GM18502 (cell line): ENCODE results near the gene HDGF.

Experiments
- ATAC-seq: cut with Tn5 transposase; IDR thresholded peaks from one replicate; pipeline ENCODE4 v1.9.1; 2021; ENCODE audit warnings: mild to moderate bottlenecking; ENCODE audit not compliant: unreplicated experiment, poor library complexity

Gene HDGF

GRCh38 chr1:156747742-156748669 is 3.5 kb downstream of the HDGF start:
- ATAC-seq: no peak

DNA sequence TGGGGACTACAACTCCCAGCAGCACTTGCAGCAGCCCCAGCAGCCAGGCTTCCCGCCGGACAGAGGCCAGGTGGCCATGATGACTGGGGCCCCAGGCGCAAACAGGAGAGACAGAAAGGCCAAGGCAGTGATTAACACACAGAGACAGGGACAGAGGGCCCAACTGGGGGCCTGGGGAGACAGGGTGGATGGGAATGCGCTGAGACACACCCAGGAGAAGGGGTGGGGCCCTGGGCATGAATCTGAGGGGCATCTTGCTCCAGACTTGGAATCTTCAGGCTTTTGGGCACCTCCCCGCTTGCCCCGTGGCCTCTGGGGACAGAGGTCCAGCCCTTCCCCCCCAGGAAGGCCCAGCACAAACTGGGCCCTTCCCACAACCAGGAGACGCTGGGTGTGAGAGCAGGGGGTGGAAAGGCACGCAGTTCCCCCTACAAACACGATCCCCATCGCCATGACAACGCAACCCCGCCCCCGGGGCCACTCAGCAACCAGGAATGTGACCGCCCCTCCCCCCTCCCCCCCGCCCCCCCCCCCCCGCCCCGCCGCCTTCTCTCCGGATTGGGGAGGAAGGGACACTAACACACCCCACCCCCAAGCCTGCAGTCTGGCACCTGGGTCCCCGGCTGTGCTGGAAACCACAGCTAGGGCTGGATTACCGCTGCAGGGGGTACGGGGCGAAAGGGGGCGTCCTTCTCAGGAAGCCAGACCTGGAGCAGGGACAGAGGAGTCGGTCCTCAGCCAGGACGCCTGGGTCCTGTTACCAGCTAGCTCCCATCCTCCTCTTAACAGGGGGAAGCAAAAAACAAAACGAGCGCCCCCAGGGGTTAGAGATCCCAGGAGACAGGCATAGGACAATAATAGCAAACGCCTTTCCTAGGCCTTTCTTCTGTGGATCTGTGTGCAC is 4.5 kb downstream of the HDGF start:
- ATAC-seq: no peak

DNA sequence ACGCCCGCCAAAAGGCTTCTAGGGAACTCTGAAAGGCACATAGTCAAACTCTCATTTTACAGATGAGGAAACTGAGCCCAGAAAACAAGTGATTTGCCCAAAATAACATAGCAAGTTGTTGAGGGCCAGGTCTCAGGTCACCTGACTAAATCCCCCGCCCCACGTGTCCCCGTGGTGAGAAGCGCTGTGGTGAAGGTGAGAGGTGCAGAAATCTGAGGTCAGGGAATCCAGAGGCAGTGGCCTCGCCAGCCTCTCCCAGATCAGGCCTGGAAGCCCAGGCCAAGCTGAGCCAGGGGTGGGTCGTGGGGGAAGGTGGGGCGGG is 5.1 kb downstream of the HDGF start:
- no peak for ATAC-seq

DNA sequence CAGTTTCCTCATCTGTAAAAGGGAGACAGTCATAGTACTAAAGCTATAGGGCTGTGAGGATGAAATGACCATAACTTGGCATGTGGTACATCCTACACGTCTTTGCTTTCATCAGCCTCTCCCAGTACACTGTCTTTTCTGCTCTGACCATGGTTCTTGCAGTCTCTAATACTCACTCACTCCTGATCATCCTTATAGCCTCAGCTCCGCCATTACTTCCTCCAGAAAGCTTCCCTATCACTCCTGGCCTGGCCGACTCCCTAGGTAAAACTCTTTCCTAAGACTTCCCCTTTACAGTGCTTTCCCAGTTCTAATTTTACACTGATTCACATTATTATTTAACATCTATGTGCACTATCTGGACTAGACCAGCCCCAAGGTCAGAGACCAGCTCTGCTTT is 5.6 kb downstream of the HDGF start:
- ATAC-seq: no peak

DNA sequence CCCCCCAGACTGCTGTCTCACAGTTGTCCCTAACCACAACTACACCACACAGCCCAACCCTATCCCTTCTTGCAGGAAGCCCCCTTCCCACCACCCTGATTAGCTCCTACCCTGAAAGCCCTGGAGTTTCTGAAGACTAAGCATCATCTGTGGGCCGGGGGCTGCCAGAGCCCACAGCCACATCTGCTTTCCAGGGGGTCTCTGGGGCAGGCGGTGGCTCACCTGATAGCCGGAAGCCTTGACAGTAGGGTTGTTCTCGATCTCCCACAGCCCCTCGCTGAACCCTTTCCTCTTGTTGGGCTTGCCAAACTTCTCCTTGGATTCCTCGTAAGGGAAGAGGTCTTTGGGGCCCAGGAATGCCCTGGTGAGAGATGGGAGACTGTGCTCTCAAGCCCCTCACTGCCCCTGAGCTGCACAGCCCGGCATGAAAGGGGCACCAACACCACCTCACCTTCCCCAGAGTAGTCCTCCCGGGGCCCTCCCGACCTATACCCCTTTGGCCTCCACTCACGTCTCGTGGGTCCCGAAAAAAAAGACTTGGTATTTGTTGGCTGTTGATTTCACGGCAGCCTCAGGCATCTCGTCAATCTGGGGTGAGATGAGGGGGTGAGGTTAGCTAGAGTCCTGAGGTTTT is 6.6 kb downstream of the HDGF start:
- no peak for ATAC-seq

DNA sequence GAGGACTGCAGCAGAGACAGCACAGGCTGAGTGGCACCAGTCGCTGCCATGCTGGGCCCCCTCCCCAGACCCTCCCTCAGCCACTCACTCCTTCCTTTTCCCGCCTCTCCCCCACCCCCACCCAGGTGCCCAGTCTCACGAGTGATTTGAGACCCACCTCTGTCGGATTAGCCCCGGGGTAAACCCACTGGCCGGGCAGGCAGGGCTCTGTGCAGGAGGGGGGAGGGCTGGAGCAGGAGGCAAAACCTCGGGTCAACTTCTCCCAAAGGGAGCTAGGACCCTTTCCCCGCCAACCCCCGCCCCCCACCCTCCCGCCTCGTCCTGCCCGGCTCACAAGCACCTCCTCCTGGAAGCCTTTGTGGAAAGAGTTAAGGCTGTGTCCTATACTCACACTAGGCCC is 7.1 kb downstream of the HDGF start:
- ATAC-seq: no peak

DNA sequence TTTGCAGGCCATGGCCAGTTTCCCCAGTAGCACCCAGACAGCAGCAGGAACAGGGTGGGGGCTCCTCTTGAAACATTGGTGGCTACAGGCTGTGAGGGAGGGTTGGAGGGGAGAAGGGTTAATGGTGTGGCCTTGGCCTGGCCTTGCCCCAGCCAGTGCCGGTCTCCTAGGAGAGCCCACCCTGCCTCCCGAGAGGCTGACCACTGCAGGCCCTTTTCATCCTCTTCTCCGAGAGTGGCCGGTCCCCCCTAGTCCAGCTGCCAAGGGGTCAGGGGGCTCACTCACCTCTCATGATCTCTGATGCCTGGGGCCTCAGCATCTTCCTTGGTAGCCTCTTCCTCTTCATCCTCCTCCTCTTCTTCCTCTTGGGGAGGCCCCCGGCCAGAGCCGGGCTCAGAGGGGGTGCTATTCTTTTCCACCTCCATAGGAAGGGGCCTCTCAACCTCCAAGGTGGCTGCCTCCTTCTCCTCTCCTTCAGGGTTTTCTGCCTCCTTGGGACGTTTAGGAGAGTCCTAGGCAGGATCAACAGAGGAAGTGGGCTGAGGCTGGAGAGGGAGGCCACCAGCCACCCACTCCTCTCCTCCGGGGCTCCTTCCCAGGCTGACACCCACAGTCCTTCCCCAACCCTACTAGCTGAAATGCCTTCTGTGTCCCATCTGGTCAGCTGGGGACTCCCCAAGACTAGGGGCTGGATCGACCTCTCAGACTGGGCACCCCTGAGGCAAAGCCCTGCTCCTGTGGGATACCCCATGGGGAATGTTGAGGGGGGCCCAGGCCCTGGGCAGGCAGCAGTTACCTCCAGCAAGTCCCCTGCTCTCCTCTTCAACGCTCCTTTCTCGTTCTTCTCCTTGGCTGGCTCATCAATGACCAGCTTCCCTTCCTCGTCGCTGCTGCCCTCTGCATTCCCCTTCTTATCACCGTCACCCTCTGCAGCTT is 7.8 kb downstream of the HDGF start:
- ATAC-seq: no peak

DNA sequence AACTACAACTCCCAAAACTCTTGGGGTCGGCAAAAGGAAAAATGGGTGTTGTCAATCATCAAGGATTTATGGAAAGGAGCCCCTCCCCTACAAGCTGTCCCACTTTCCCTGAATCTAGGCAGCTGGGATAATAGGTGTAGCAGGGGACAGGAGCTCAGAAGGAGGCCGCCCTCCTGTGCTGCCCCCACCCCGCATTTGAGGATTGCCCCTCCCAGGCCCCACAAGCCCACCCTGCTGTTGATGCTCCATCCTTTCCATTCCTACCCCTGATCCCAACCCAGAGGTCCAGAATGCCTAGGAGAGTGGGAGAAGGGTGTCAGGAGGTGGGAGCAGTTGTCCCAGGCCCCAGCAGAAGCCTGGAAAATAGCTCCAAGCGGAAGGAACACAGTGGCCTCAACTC is 8.7 kb downstream of the HDGF start:
- no peak for ATAC-seq

- no peak for ATAC-seq
Measured at GRCh38 chr1:156742017-156742416, 9.5 kb downstream of the HDGF start.

DNA sequence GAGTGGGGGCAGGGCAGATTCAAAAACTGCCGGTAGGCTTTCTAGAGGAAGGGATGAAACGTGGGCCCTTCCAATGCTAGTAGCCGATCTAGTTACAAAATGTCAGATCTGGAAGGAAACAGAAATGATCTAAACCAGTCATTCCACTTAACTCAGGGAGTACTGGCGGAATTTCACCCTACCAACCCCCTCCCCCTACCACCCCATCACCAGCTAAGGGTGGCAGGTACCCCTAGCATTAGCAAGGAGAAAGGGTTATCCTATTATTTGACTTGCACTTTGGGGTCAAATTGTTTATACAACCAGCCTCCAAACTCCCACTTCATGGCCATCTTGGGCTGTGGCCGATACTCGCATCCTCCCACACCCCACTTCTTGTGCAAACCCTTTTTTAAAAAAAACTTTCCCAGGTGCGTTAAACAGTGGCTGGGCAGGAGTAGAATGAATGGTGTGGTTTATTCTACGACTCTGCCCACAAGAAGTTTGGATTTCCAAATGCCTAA is 9.9 kb downstream of the HDGF start:
- no peak for ATAC-seq

DNA sequence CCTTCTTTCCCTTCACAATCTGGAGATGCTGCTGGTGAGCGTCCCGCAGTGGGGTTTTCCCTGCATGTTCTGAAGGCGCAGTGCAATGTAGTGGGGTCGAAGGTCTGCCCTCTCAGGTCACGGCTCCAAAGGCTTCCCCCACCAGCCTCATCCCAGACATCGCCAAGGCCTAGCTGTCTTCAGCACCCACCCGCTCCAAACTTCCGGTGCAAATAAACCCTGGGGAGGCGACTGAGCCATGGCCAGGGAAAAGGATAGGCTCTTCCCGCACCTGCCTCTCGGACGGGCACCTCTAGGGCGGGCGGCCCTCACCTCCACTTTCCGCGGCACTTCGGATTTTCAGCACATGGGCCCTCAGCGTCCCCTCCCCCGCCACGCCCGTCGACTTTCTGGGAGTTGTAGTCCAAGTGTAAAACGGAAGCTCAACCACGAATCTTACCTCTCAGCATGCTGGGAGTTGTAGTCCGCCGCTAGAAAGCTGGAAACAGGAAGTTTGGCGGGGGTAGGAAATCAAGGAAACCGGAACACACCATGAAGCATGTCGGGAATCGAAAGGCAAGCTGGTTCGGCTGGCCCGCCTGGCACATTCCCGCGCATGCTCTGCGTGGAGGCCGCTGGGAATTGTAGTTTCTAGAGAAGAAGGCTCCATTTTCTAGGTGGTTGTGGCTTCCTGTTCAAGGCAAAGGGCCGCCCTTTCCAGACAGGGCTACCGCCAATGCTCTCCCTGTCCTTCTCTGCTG is 10.6 kb downstream of the HDGF start, which contains the start of gene MRPL24:
MRPL24 (minus strand) TSS at position 348 of the 740 bp plus-strand sequence. CDS start 2,384 bp downstream, outside the sequence.
- peak; percentile 84 for ATAC-seq

GRCh38 chr1:156740237-156740740 is 11.2 kb downstream of the HDGF start:
- ATAC-seq: peak; percentile 23

- ATAC-seq: no peak
Measured at GRCh38 chr1:156738916-156739315, 12.6 kb downstream of the HDGF start.

GRCh38 chr1:156738407-156738806 is 13.1 kb downstream of the HDGF start:
- ATAC-seq: no peak

DNA sequence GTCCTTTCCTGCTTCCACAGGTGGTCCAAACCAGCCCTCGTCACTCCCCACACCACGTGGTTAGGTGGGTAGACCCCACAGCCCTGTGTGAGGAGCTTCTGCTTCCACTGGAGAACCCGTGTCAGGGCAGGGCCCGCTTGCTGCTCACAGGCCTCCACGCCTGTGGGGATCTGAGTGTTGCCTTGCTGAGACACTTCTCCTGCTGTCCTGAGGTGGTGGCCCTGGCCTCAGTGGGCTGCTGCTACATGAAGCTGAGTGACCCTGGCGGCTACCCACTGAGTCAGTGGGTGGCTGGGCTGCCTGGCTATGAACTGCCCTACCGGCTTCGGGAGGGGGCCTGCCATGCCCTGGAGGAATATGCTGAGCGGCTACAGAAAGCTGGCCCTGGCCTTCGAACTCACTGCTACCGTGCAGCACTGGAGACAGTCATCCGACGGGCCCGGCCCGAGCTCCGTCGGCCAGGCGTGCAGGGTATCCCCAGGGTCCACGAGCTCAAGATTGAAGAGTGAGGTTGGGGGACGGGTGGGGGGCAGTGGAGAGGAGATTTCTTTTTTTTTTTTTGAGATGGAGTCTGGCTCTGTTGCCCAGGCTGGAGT is 17.4 kb downstream of the HDGF start:
- no peak for ATAC-seq

- ATAC-seq: peak; percentile 91
Measured at GRCh38 chr1:156728599-156729462, 22.6 kb downstream of the HDGF start, which contains the start of gene ISG20L2. Gene ISG20L2, minus strand, starts transcription at chr1:156728766. Its CDS starts 1,114 bp downstream, at chr1:156727652.

- ATAC-seq: peak; percentile 62
Measured at GRCh38 chr1:156727926-156728598, 23.4 kb downstream of the HDGF start, which contains the start of gene METTL25B. Gene METTL25B, plus strand, starts transcription at chr1:156728469. Its CDS starts 636 bp downstream, at chr1:156729105.
